AG04450 (cell line): ENCODE data around the gene DENND6B. TPM values are rescaled to one million over a fixed set of nuclear protein-coding genes. Genes with fewer than 3 reads are reported as not detected.

Experiments used
- CTCF ChIA-PET: fragments of 300-600, 350-600 bp; formaldehyde crosslinking; extraction: SDS; loops from one replicate; lab custom pipeline; 2022; ENCODE audit warnings: antibody characterized with exemption, inconsistent platforms; lab: Charles Lee
- POLR2A ChIA-PET: fragments of 350-600 bp; formaldehyde crosslinking; extraction: SDS; loops from one replicate; lab custom pipeline; 2021; ENCODE audit warnings: antibody characterized with exemption, inconsistent platforms; lab: Yijun Ruan, JAX
- DNase-seq: peaks from one replicate; pipeline ENCODE4 v3.0.0-alpha.2; 2011; ENCODE audit warnings: low read depth, low spot score
- H3K27ac ChIP-seq: one replicate; pipeline ENCODE4 v1.5.1; 2012; ENCODE audit warnings: low read depth, low read length, control low read depth
- H3K27me3 ChIP-seq: one replicate; pipeline ENCODE4 v1.6.0; 2012; ENCODE audit warnings: low read length; ENCODE audit not compliant: control insufficient read depth, insufficient read depth
- H3K4me3 ChIP-seq: 2 replicates; pipeline ENCODE4 v1.5.1; 2011; ENCODE audit warnings: mild to moderate bottlenecking, low read depth, low read length, control low read depth
- H3K9me3 ChIP-seq: 2 replicates; pipeline ENCODE4 v1.5.1; 2012; ENCODE audit warnings: low read length; ENCODE audit not compliant: control insufficient read depth, insufficient read depth
- polyA plus RNA-seq: library from polyadenylated mRNA; depleted of rRNA; stranded (reverse); fragments of >200 nt; gene quantifications from 2 replicates; pipeline ENCODE4 v1.2.3, GENCODE V29; 2011
- TF ChIP-seq, protein P1 (sequence below): IDR thresholded peaks from 2 replicates; pipeline ENCODE4 v1.5.1; 2011; ENCODE audit warnings: low read depth, low read length, control low read depth, inconsistent platforms

DENND6B gene
- polyA plus RNA-seq, 1 experiment = 2.4 TPM

DNA sequence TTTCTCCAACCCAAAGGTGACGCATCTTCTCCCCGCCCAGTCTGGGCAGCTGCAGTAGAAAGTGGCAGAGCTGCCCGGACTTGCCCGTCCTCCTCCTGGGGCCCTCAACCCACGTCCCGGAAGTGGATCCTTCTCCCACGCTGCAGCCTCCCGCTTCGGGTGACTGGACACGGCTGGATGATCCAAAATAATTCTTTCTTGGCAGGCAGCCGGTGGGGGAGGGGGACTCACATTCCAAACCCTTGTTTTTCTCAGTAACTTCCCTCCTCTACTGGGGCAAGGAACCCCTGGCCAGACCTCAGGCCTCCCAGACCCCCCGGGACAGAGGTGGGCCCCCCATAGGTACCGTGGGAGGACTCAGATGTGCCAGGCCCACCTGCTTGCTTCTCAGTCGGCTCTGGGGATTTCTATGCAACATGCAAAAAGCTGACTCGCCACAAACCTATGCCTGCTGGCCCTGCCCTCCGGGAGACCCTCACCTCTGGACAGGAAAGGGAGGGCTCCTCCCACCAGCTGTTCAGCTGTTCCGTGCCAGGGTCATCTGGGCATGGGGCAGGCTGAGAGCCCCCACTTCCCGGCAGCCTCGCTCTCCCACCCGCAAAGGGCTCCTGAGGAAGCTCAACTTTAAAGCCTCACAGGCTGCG, 20.8 kb downstream of the DENND6B start:
- Histone ChIP-seq H3K9me3 (peaks cover 3% of the 10 kb centered on the region; the same call in 1 of the 2 replicates), H3K27ac (peak overlapping the region; percentile 93), H3K4me3 (peak overlapping the region; percentile 93), H3K27me3 (no peaks in the 10 kb centered on the region)
- ChIA-PET CTCF (no interaction called here), POLR2A (interaction anchor here (1.3 to 2.4 kb wide), 4 partner anchors 8 to 34 kb away, joined by 3 to 19 read pairs (median 8); no protein-coding TSS in a partner anchor)
- DNase-seq = peak; percentile 90
- TF ChIP-seq, protein P1, sequence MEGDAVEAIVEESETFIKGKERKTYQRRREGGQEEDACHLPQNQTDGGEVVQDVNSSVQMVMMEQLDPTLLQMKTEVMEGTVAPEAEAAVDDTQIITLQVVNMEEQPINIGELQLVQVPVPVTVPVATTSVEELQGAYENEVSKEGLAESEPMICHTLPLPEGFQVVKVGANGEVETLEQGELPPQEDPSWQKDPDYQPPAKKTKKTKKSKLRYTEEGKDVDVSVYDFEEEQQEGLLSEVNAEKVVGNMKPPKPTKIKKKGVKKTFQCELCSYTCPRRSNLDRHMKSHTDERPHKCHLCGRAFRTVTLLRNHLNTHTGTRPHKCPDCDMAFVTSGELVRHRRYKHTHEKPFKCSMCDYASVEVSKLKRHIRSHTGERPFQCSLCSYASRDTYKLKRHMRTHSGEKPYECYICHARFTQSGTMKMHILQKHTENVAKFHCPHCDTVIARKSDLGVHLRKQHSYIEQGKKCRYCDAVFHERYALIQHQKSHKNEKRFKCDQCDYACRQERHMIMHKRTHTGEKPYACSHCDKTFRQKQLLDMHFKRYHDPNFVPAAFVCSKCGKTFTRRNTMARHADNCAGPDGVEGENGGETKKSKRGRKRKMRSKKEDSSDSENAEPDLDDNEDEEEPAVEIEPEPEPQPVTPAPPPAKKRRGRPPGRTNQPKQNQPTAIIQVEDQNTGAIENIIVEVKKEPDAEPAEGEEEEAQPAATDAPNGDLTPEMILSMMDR = no peak

DNA sequence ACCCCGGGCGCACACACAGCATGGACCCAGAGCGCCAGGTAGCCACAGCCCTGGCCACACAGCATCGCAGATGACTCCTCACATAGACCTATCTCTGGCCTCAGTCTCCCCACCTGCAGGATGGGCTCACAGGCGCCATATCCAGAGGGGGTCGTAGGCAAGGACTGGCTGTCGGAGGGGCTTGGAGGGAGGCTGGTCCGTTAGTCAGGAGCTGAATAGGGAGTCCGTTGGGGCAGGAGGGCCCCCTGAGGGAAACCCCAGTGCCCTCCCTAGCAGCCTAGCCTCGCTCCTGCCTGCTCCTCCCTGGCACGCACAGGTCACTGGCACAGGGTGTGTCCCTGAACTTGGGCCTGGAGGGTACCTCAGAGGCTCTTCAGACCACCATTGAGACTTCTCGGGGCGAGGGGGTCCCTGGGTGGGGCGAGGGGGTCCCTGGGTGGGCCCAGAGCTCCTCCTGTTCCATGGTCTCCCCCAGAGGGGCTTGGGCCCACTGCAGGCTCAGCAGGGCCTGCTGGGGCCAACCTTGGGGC, 21.4 kb downstream of the DENND6B start:
- H3K4me3 ChIP-seq = peak overlapping the region; percentile 93
- DNase-seq = no peak
- TF ChIP-seq, protein P1 = no peak
- ChIA-PET POLR2A (interaction anchor here (1.6 to 2.4 kb wide), 3 partner anchors 12 to 33 kb away, joined by 6 to 19 read pairs (median 9); no protein-coding TSS in a partner anchor), CTCF (interaction anchor here (0.7 kb wide), 1 partner anchor 36 kb away, joined by 3 read pairs; no protein-coding TSS in a partner anchor)
- H3K27me3 ChIP-seq = no peaks in the 10 kb centered on the region
- H3K9me3 ChIP-seq = peaks cover 3% of the 10 kb centered on the region; the same call in 1 of the 2 replicates
- H3K27ac ChIP-seq = peak overlapping the region; percentile 93

DNA sequence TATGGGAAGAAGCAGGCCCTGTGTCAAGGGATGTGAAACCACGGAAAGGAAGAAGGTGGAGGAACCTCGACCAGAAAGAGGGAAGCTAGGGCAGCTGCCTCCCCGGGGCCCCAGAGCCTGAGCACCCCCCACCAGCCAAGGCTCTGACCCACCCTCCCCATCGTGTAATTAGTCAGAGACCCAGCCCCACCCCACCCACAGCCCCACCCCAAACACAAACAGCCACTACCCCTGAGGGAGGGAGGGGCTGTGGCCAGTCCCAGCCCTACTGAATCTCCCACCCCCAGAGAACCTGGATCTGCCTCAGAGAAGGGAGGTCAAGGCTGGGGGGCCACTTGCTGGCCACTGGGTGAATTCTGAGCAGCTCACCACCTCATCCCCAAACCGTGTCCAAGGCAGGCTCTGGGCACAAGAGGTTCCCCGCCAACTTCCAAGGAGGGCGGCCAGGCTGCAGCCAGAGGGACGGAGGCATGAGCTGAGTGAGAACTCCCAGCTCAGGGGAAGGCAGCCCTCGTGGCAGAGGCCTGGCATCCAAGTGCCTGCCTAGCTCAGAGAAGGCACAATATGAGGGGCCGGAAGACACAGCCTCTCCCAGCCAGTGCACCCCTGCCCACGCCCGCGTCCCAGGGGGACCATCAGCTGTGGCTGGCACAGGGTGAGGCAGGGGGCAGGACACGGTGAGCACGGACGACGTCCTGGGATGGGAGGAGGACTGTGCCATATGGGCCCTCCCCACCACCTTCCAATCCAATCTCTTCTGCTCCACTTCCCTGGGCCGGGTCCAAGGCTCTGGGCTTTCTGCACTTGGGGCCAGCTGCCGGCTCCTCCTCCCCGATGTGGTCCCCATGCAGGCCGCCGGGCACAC, 22.1 kb downstream of the DENND6B start:
- TF ChIP-seq, protein P1 = no peak
- DNase-seq = no peak
- Histone ChIP-seq H3K27ac (peak overlapping the region; percentile 93), H3K9me3 (peaks cover 3% of the 10 kb centered on the region; the same call in 1 of the 2 replicates), H3K27me3 (no peaks in the 10 kb centered on the region), H3K4me3 (peak overlapping the region; percentile 93)
- ChIA-PET POLR2A (interaction anchor here (1.6 to 2.4 kb wide), 3 partner anchors 11 to 33 kb away, joined by 6 to 19 read pairs (median 9); no protein-coding TSS in a partner anchor), CTCF (interaction anchor here (0.7 kb wide), 1 partner anchor 37 kb away, joined by 3 read pairs; no protein-coding TSS in a partner anchor)

DNA sequence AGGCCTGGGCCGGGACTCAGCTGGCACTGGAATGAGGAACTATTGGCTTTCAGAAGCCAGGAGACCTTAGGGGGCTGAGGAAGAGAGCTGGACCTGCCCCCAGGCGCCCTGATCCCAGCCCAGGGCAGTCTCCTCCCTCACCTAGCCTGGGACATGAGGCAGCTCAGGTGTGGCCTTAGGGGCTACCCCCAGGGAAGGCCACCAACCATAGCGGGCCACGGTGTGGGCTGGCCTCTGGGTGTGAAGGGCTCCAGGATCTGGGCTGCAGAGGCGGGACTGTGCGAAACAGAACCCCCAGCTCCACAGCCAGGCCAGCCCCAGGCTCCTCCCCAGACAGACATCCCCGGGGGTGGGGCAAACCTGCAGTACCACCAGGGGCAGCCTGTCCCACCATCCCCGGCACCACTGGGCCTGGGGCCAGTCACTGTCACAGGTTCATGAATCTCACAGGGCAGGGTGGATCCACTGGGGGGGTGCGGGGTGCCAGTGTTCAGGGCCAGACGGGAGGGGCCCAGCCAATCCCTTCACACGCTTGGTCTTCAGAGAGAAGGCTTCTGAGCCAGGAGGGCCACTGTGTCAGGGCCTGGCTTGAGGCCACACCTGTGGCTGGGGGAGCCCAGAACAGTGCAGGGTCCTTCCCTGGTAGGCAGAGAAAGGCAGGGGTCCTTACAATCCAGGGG, 22.8 kb downstream of the DENND6B start:
- Histone ChIP-seq H3K4me3 (peak overlapping the region; percentile 32), H3K9me3 (peaks cover 3% of the 10 kb centered on the region; the same call in 1 of the 2 replicates), H3K27me3 (no peaks in the 10 kb centered on the region), H3K27ac (peak overlapping the region; percentile 57)
- no peak for DNase-seq
- POLR2A ChIA-PET = interaction anchor here (1.6 kb wide), 1 partner anchor 22 kb away, joined by 6 read pairs; no protein-coding TSS in a partner anchor
- CTCF ChIA-PET = no interaction called here
- TF ChIP-seq, protein P1 = 0 out of 2 replicates have a peak, but pooled peaks have one; percentile 16
